Stimulated activated CD4-positive, alpha-beta T cell treated with anti-CD3 and anti-CD28 coated beads, Interleukin-15, amount 100 ng/mL, for 48 hours (primary cell): ENCODE results near the gene ADSL.

ENCODE experiments used
- DNase-seq, 2 donors: peaks; one replicate each; pipeline ENCODE4 v3.0.0-alpha.2; 2020; ENCODE audit warnings: low read depth in 2 of 2

Gene ADSL

DNA sequence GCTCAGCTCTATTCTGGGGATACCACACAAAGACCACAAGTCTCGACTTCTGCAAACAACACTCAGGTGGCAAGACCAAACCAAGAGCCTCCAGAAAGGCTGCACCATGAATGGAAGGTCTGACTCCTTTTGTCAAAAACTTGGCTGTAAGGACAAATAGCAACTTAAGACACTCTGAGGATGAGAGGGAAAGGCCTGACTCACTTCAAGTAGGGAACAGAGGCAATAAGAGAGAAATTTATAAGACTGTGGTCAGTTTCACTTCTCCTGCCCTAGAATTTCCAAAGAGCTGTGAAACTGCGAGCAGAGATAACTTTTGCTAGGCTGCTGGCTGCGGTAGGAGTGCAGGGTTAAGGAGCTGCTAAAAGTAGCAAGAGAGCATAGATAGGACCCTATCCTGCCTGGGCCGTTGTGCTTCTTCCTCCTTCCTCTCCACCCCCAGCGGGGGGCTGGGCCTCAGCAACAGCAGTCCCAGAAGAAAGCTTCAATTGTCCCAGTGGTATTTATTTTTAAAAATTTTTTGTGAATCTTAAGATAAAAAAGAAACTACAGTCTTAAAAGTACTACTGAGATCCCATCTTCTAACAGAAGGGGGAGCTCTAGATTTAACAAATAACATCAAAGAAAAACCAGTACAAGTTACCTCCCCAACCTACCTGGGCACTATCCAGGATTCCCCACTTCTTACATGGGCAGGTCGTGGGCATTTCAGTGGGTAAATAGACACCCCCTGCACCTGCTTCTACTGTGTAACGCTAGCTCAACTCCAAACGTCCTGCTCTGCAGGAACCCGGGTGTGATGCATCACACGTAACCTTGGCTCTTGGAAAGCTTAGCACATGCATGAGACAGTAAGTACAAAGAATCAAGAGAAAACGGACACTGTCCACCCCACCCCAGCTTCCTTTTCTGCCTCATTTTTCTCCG, 90.5 kb downstream of the ADSL start:
- no peak for DNase-seq
